Measurements from ENCODE around the gene VHLL. TPM values are rescaled to one million over a fixed set of nuclear protein-coding genes. Genes with fewer than 3 reads are reported as not detected.

Gene VHLL
- total RNA-seq, 8 experiments from 2014 or later: 0.46 to 1.4 (median 0.67) TPM; not detected in 2

DNA sequence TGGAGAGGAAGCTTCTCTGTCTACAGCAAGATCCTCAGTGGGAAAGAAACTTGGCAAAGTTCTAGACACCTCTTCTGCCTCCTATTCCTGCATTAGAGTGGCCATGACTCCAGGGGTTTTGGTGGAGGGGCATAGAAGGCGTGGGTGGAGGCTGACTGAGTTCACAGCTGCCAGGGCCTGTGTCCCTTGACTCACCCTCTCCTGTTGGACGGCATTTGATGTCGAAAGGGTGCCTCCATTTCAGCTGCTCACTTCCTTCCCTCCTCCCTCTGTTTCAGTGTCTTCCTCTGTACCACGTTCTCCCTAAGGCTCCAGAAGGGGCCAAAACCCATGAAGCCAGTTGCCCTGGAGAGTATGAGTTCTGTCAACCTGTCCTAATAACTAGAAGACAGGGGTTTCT lies 14.3 kb downstream of the VHLL start:
- H3K27ac ChIP-seq: no peak overlapping the region
- in situ Hi-C loops (cut with MboI; ENCODE audit: low pct_unique_long_range_greater_than_20kb in 2 of 9, low sequenced_read_pairs in 9 of 9, unreplicated experiment in 9 of 9): no loop called here
- no peak for ATAC-seq (replicated peaks in 6 of 8)
- WGBS, 10 experiments: 29 to 88% (median 80%) methylated on average over 2 to 4 of the region's 4 CpGs; no CpG with 5 or more reads in 4 of the 10 experiments
- H3K4me1 ChIP-seq (replicated peaks in 1 of 2): peaks cover 14% of the 10 kb centered on the region in 2 donors
- H3K4me3 ChIP-seq: no peak overlapping the region

DNA sequence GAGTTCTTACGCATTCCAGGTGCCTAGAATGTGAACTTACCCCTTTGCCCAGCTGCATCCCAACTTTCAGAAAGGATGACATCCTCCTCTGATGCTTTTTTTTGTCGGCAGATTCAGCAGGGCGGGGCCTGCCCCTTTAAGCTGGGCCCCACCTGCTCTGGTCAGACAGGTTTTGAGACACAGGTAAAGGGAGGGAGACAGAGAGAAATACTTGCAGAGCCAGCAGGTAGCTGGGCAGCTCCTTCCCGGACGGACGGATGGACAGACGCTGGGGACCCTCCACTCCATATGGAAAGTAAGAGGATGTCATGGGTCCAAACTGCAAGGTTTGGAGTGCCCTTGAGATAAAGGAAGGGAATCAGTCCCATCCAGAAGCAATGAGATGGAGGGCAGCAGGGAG lies 15.0 kb downstream of the VHLL start, which contains the start of gene TMEM79:
TMEM79 (plus strand) TSS at position 214 of the 400 bp plus-strand sequence. CDS start 902 bp downstream, outside the sequence.
- Histone ChIP-seq H3K27ac (peak within 1 kb of the TSS; percentile 4 to 42), H3K4me1 (replicated peaks in 1 of 2) (peaks cover 14% of the 10 kb centered on the region in 2 donors), H3K4me3 (peak within 1 kb of the TSS; percentile 85 to 92 (median 88))
- in situ Hi-C loops (cut with MboI; ENCODE audit: low pct_unique_long_range_greater_than_20kb in 2 of 9, low sequenced_read_pairs in 9 of 9, unreplicated experiment in 9 of 9): no loop called here
- ATAC-seq (replicated peaks in 6 of 8): no peak
- WGBS, 10 experiments: 50 to 100% (median 92%) methylated on average over 1 to 6 of the region's 7 CpGs; no CpG with 5 or more reads in 1 of the 10 experiments

DNA sequence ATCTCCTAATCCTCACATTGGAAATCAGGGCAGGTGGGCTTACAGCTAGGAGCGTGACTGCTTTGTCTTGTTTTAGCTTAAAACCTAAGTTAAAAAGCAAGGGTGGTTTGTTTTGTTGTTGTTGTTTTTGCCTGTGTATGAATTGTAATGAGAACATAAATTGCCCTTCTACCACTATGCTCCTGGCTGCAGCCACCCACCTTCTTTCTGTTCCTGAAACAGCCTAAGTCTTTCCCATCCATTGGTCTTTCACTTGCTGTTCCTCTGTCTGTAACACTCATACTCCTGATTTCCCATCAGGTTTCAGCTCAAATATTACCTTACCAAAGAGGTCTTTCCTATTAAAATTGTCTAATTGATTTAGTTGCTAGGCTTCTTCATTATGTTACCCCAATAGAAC lies 15.6 kb downstream of the VHLL start:
- in situ Hi-C loops (cut with MboI; ENCODE audit: low pct_unique_long_range_greater_than_20kb in 2 of 9, low sequenced_read_pairs in 9 of 9, unreplicated experiment in 9 of 9): no loop called here
- 33 to 91% (median 60%) methylated on average over 1 of the region's 1 CpG; no CpG with 5 or more reads in 5 of the 10 experiments for WGBS, 10 experiments
- peak overlapping the region; percentile 85 to 92 (median 88) for H3K4me3 ChIP-seq
- H3K4me1 ChIP-seq (replicated peaks in 1 of 2): peaks cover 14% of the 10 kb centered on the region in 2 donors
- peak overlapping the region in 1 of 2 donors; percentile 42 for H3K27ac ChIP-seq
- ATAC-seq (replicated peaks in 6 of 8): no peak

- in situ Hi-C loops (cut with MboI; ENCODE audit: low pct_unique_long_range_greater_than_20kb in 2 of 9, low sequenced_read_pairs in 9 of 9, unreplicated experiment in 9 of 9): no loop called here
- WGBS, 10 experiments: 0 to 7% (median 0%) methylated on average over 1 to 20 of the region's 50 CpGs; no CpG with 5 or more reads in 2 of the 10 experiments
- peak; percentile 88 to 96 (median 95) for ATAC-seq (replicated peaks in 6 of 8)
- peak within 1 kb of the TSS; percentile 85 to 92 (median 88) for H3K4me3 ChIP-seq
- H3K4me1 ChIP-seq (replicated peaks in 1 of 2): peaks cover 14% of the 10 kb centered on the region in 2 donors
- H3K27ac ChIP-seq: peak within 1 kb of the TSS; percentile 87 to 95
Measured at GRCh38 chr1:156282479-156283222, 16.5 kb downstream of the VHLL start, which contains the start of gene SMG5. TSS of gene SMG5 (minus strand) at chr1:156282825. CDS start at chr1:156282680, 145 bp downstream.

GRCh38 chr1:156281693-156282478 lies 17.2 kb downstream of the VHLL start:
- WGBS, 10 experiments: 0 to 50% (median 8%) methylated on average over 2 to 20 of the region's 22 CpGs; no CpG with 5 or more reads in 1 of the 10 experiments
- Histone ChIP-seq H3K4me3 (peak overlapping the region; percentile 85 to 92 (median 88)), H3K4me1 (replicated peaks in 1 of 2) (peaks cover 14% of the 10 kb centered on the region in 2 donors), H3K27ac (peak overlapping the region; percentile 87 to 95)
- in situ Hi-C loops (cut with MboI; ENCODE audit: low pct_unique_long_range_greater_than_20kb in 2 of 9, low sequenced_read_pairs in 9 of 9, unreplicated experiment in 9 of 9): no loop called here
- peak in 2 of 8 experiments; percentile 3 for ATAC-seq (replicated peaks in 6 of 8)

- H3K27ac ChIP-seq: no peak overlapping the region
- peak in 7 of 8 experiments; percentile 23 to 42 (median 35) for ATAC-seq (replicated peaks in 6 of 8)
- peaks cover 14% of the 10 kb centered on the region in 2 donors for H3K4me1 ChIP-seq (replicated peaks in 1 of 2)
- in situ Hi-C loops (cut with MboI; ENCODE audit: low pct_unique_long_range_greater_than_20kb in 2 of 9, low sequenced_read_pairs in 9 of 9, unreplicated experiment in 9 of 9): no loop called here
- H3K4me3 ChIP-seq: peak overlapping the region; percentile 85 to 92 (median 88)
- whole genome bisulfite sequencing, 10 experiments: 0 to 67% (median 25%) methylated on average over 1 to 8 of the region's 8 CpGs; no CpG with 5 or more reads in 1 of the 10 experiments
Measured at GRCh38 chr1:156281281-156281680, 17.8 kb downstream of the VHLL start.

DNA sequence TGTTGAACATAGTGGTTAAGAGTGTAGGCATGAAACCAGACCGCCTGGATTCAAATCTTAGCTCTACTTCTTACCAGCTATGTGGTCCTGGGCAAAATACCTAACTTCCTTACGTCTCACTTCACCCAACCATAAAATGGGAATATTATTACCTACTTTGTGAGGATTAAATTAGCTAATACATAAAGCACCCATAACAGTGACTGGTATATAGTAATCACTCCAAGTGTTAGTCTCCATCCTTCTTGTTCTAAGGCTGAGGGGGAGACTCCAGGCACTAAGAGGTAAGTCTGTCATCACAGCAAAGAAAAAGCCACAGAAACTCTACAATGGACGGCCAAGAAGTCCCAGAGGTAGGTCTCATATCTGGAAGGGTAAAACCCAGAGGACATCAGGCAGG lies 19.3 kb downstream of the VHLL start:
- Histone ChIP-seq H3K27ac (no peak overlapping the region), H3K4me3 (no peak overlapping the region), H3K4me1 (replicated peaks in 1 of 2) (peaks cover 14% of the 10 kb centered on the region in 2 donors)
- ATAC-seq (replicated peaks in 6 of 8): no peak
- in situ Hi-C loops (cut with MboI; ENCODE audit: low pct_unique_long_range_greater_than_20kb in 2 of 9, low sequenced_read_pairs in 9 of 9, unreplicated experiment in 9 of 9): no loop called here
- WGBS, 10 experiments: 79 to 100% (median 100%) methylated on average over 1 to 3 of the region's 3 CpGs; no CpG with 5 or more reads in 2 of the 10 experiments

DNA sequence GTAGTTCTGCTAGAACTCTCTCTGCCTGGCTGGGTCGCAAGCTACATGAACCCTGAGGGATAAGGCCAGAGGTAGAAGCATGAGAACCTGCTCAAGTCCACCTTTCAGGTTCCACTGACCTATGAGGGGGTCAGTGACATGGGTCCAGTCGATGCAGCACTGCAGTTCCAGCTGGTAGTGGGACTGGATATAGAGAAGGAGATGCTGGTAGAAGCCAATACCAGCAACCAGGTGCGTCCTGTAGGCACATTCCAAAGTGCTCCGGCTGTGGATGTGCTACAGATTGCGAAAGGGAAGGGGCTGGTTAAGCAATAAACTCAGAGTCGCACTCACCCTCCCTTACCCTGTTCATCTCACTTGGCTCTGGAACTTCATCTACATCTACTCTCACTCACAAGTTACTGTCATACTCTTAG lies 22.1 kb downstream of the VHLL start:
- in situ Hi-C loops (cut with MboI; ENCODE audit: low pct_unique_long_range_greater_than_20kb in 2 of 9, low sequenced_read_pairs in 9 of 9, unreplicated experiment in 9 of 9): no loop called here
- Histone ChIP-seq H3K27ac (no peak overlapping the region), H3K4me3 (no peak overlapping the region), H3K4me1 (replicated peaks in 1 of 2) (peaks cover 8 to 10% of the 10 kb centered on the region in 2 donors)
- ATAC-seq (replicated peaks in 6 of 8): no peak
- WGBS, 10 experiments: 73 to 100% (median 85%) methylated on average over 1 to 6 of the region's 6 CpGs; no CpG with 5 or more reads in 1 of the 10 experiments

GRCh38 chr1:156276532-156276931 lies 22.6 kb downstream of the VHLL start:
- Histone ChIP-seq H3K4me1 (replicated peaks in 1 of 2) (peaks cover 7 to 9% of the 10 kb centered on the region in 2 donors), H3K27ac (no peak overlapping the region), H3K4me3 (no peak overlapping the region)
- in situ Hi-C loops (cut with MboI; ENCODE audit: low pct_unique_long_range_greater_than_20kb in 2 of 9, low sequenced_read_pairs in 9 of 9, unreplicated experiment in 9 of 9): no loop called here
- no peak for ATAC-seq (replicated peaks in 6 of 8)

- no peak overlapping the region for H3K4me3 ChIP-seq
- no peak for ATAC-seq (replicated peaks in 6 of 8)
- H3K4me1 ChIP-seq (replicated peaks in 1 of 2): no peaks in the 10 kb centered on the region
- in situ Hi-C loops (cut with MboI; ENCODE audit: low pct_unique_long_range_greater_than_20kb in 2 of 9, low sequenced_read_pairs in 9 of 9, unreplicated experiment in 9 of 9): no loop called here
- no peak overlapping the region for H3K27ac ChIP-seq
- 91 to 100% (median 95%) methylated on average over 1 to 3 of the region's 3 CpGs; no CpG with 5 or more reads in 4 of the 10 experiments for WGBS, 10 experiments
Measured at GRCh38 chr1:156270314-156270713, 28.8 kb downstream of the VHLL start.

GRCh38 chr1:156268336-156268735 lies 30.8 kb downstream of the VHLL start:
- ATAC-seq (replicated peaks in 6 of 8): no peak
- 0 to 100% (median 80%) methylated on average over 1 to 4 of the region's 4 CpGs; no CpG with 5 or more reads in 3 of the 10 experiments for WGBS, 10 experiments
- no peaks in the 10 kb centered on the region for H3K4me1 ChIP-seq (replicated peaks in 1 of 2)
- no peak overlapping the region for H3K27ac ChIP-seq
- in situ Hi-C loops (cut with MboI; ENCODE audit: low pct_unique_long_range_greater_than_20kb in 2 of 9, low sequenced_read_pairs in 9 of 9, unreplicated experiment in 9 of 9): no loop called here
- H3K4me3 ChIP-seq: no peak overlapping the region

DNA sequence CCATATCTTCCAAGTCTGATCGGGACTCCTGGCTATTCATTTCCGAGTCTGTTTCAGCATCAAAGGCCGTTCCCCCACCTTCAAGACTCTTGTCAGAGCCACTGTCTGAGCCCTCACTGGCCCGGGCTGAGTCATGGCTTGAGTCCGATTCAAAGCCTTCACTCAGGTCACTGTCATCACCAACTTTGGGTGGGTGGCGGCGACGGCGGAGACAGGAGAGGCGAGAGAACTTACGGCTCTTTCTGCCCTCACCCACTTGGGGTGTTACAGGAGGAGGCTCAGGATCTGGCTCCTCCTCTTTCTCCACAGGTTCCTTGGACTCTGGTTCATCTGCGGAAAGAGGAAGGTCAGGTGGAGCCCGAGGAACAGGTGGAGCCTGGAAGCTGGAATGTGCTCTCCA lies 33.1 kb downstream of the VHLL start:
- in situ Hi-C loops (cut with MboI; ENCODE audit: low pct_unique_long_range_greater_than_20kb in 2 of 9, low sequenced_read_pairs in 9 of 9, unreplicated experiment in 9 of 9): no loop called here
- no peaks in the 10 kb centered on the region for H3K4me1 ChIP-seq (replicated peaks in 1 of 2)
- no peak overlapping the region for H3K27ac ChIP-seq
- peak in 3 of 8 experiments; percentile 10 to 20 (median 19) for ATAC-seq (replicated peaks in 6 of 8)
- WGBS, 10 experiments: 80 to 100% (median 96%) methylated on average over 1 to 8 of the region's 13 CpGs; no CpG with 5 or more reads in 2 of the 10 experiments
- H3K4me3 ChIP-seq: no peak overlapping the region

GRCh38 chr1:156263288-156263655 lies 35.8 kb downstream of the VHLL start:
- no peak for ATAC-seq (replicated peaks in 6 of 8)
- 67 to 98% (median 88%) methylated on average over 2 to 8 of the region's 9 CpGs; no CpG with 5 or more reads in 5 of the 10 experiments for WGBS, 10 experiments
- H3K27ac ChIP-seq: no peak overlapping the region

More at GRCh38 chr1:156263288-156263655, 35.8 kb downstream of the VHLL start:
- H3K4me1 ChIP-seq (replicated peaks in 1 of 2): no peaks in the 10 kb centered on the region
- in situ Hi-C loops (cut with MboI; ENCODE audit: low pct_unique_long_range_greater_than_20kb in 2 of 9, low sequenced_read_pairs in 9 of 9, unreplicated experiment in 9 of 9): no loop called here
- no peak overlapping the region for H3K4me3 ChIP-seq

Data from motor neuron (in vitro differentiated cells).